HepG2 (cell line): ENCODE measurements around the gene OAT. TPM values are rescaled to one million over a fixed set of nuclear protein-coding genes. Genes with fewer than 3 reads are reported as not detected.

Experiments used
- ARNTL ChIP-seq: sonication (generic); formaldehyde crosslinking; IDR thresholded peaks from 2 replicates; pipeline ENCODE4 v1.4.0; 2020; ENCODE audit warnings: mild to moderate bottlenecking, missing genetic modification reagents
- CHD2 ChIP-seq: IDR thresholded peaks from 2 replicates; pipeline ENCODE4 v1.6.1; 2011; ENCODE audit warnings: low read depth, low read length, improper control_type of control experiment
- EHMT2 ChIP-seq: fragments of 200-600 bp; sonication (generic); IDR thresholded peaks from 2 replicates; pipeline ENCODE4 v1.7.0; 2017; ENCODE audit warnings: antibody characterized with exemption, low read depth, low read length, borderline replicate concordance
- ELF1 ChIP-seq: sonication (generic); formaldehyde crosslinking; IDR thresholded peaks from 2 replicates; pipeline ENCODE4 v1.4.0; 2020; ENCODE audit warnings: missing genetic modification reagents
- GATA4 ChIP-seq: sonication (generic); IDR thresholded peaks from 2 replicates; pipeline ENCODE4 v1.6.1; 2016; ENCODE audit warnings: antibody characterized with exemption, low read depth, borderline replicate concordance
- MEIS2 ChIP-seq: sonication (generic); formaldehyde crosslinking; IDR thresholded peaks from 2 replicates; pipeline ENCODE4 v1.9.0; 2021; ENCODE audit warnings: mild to moderate bottlenecking, missing genetic modification reagents
- PRMT3 ChIP-seq: sonication (generic); formaldehyde crosslinking; IDR thresholded peaks from 2 replicates; pipeline ENCODE4 v1.8.1; 2022; ENCODE audit warnings: low read depth, mild to moderate bottlenecking, moderate library complexity, missing genetic modification reagents, borderline replicate concordance
- SP5 ChIP-seq: IDR thresholded peaks from 2 replicates; pipeline ENCODE4 v1.6.1; 2016; ENCODE audit warnings: low read depth, borderline replicate concordance
- ZFP41 ChIP-seq: sonication (generic); formaldehyde crosslinking; IDR thresholded peaks from 2 replicates; pipeline ENCODE4 v1.4.0; 2020; ENCODE audit warnings: mild to moderate bottlenecking, missing genetic modification reagents, borderline replicate concordance
- ZNF30 ChIP-seq: sonication (generic); formaldehyde crosslinking; IDR thresholded peaks from 2 replicates; pipeline ENCODE4 v1.5.0; 2020; ENCODE audit warnings: mild to moderate bottlenecking, missing genetic modification reagents
- ZNF326 ChIP-seq: sonication (generic); formaldehyde crosslinking; IDR thresholded peaks from 2 replicates; pipeline ENCODE4 v1.4.0; 2020; ENCODE audit warnings: missing genetic modification reagents, borderline replicate concordance
- ZNF496 ChIP-seq: sonication (generic); formaldehyde crosslinking; IDR thresholded peaks from 2 replicates; pipeline ENCODE4 v1.8.1; 2023; ENCODE audit warnings: mild to moderate bottlenecking, moderate library complexity, missing genetic modification reagents; ENCODE audit not compliant: insufficient replicate concordance
- ZNF607 ChIP-seq: sonication (generic); formaldehyde crosslinking; IDR thresholded peaks from 2 replicates; pipeline ENCODE4 v1.5.1; 2020; ENCODE audit warnings: missing genetic modification reagents, mild to moderate bottlenecking, borderline replicate concordance
- ZNF629 ChIP-seq: sonication (generic); formaldehyde crosslinking; conservative IDR thresholded peaks from 2 replicates; pipeline ENCODE4 v1.5.0; 2020; ENCODE audit warnings: missing genetic modification reagents
- ZNF780A ChIP-seq: sonication (generic); formaldehyde crosslinking; IDR thresholded peaks from 2 replicates; pipeline ENCODE4 v1.8.0; 2022; ENCODE audit warnings: mild to moderate bottlenecking, missing genetic modification reagents, moderate library complexity
- ZNF790 ChIP-seq: sonication (generic); formaldehyde crosslinking; IDR thresholded peaks from 2 replicates; pipeline ENCODE4 v1.8.0; 2022; ENCODE audit warnings: missing genetic modification reagents, mild to moderate bottlenecking, borderline replicate concordance
- polyA plus RNA-seq, 8 experiments: library from polyadenylated mRNA; depleted of rRNA in 3 of 8; stranded (reverse) in 7 of 8; unstranded in 1 of 8; fragments of >200 nt; fragmentation: Illumina TruSeq in 4 of 8; extraction: Trizol in 4 of 8; gene quantifications; 2 replicates each; pipeline versions ENCODE4 v1.2.1 to v1.2.3, GENCODE V29; 2011 to 2016; ENCODE audit warnings: low read depth in 4 of 8, missing spikeins in 1 of 8, mixed read lengths in 1 of 8; ENCODE audit not compliant: insufficient read depth in 1 of 8
- total RNA-seq, 5 experiments: library from RNA; depleted of rRNA; stranded (reverse); fragments of >200 nt; fragmentation: Illumina TruSeq; extraction: Trizol; gene quantifications; 2 replicates each; pipeline ENCODE4 v1.2.3, GENCODE V29; 2016; ENCODE audit warnings: low read depth in 1 of 5
- TF ChIP-seq, protein P1 (sequence below): sonication (generic); formaldehyde crosslinking; IDR thresholded peaks from 2 replicates; pipeline ENCODE4 v1.8.0; 2022; ENCODE audit warnings: mild to moderate bottlenecking, missing genetic modification reagents; ENCODE audit not compliant: insufficient replicate concordance
- TF ChIP-seq, protein P2 (sequence below): IDR thresholded peaks from 2 replicates; pipeline ENCODE4 v1.6.1; 2016; ENCODE audit warnings: missing biosample characterization, missing genetic modification reagents, low read depth
- TF ChIP-seq, protein P3 (sequence below): sonication (generic); formaldehyde crosslinking; IDR thresholded peaks from 2 replicates; pipeline ENCODE4 v1.8.0; 2022; ENCODE audit warnings: mild to moderate bottlenecking, missing genetic modification reagents, moderate library complexity
- TF ChIP-seq, protein P4 (sequence below): IDR thresholded peaks from 2 replicates; pipeline ENCODE4 v1.6.1; 2016; ENCODE audit warnings: low read depth, control low read depth
- TF ChIP-seq, protein P5 (sequence below): IDR thresholded peaks from 2 replicates; pipeline ENCODE4 v1.6.1; 2012; ENCODE audit warnings: inconsistent platforms
- TF ChIP-seq, protein P6 (sequence below): sonication (generic); formaldehyde crosslinking; IDR thresholded peaks from 2 replicates; pipeline ENCODE4 v1.4.0; 2020; ENCODE audit warnings: missing genetic modification reagents

OAT gene
- total and polyA plus RNA-seq, 2 of the 13 experiments (the other 11 are each of a cell fraction or from before 2014, with no cell fraction given): 87.8 to 96.7 TPM

DNA sequence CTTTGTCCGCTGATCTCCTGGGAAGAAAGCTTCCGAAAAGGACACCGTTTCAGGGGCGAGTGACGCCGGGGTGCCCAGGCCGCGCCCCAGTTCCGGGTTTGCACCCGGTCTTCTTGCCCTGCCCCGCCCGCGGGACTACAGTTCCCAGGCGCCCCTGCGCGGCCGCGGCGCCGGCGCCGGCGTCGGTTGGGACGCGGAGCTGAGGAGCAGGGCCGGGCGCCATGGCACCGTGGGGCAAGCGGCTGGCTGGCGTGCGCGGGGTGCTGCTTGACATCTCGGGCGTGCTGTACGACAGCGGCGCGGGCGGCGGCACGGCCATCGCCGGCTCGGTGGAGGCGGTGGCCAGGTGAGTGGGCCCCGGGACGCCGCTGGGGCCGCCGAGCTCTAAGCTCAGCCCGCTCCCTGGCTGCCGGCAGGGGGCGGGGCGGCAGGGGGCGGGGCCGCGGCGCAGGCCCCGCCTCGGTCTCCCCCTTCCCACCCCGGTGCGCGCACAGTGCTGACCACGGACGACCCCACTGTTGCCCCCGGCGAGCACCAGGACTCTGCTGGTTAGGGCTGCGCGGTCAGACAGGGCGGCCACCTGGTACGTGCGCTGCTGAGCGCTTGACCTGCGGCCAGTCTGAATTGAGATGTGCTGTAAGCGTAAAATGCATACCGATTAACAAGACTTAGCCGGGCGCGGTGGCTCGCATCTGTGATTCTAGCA lies 43.1 kb upstream of the OAT start, which contains the start of gene LHPP (continued):
- TF ChIP-seq, protein P1, sequence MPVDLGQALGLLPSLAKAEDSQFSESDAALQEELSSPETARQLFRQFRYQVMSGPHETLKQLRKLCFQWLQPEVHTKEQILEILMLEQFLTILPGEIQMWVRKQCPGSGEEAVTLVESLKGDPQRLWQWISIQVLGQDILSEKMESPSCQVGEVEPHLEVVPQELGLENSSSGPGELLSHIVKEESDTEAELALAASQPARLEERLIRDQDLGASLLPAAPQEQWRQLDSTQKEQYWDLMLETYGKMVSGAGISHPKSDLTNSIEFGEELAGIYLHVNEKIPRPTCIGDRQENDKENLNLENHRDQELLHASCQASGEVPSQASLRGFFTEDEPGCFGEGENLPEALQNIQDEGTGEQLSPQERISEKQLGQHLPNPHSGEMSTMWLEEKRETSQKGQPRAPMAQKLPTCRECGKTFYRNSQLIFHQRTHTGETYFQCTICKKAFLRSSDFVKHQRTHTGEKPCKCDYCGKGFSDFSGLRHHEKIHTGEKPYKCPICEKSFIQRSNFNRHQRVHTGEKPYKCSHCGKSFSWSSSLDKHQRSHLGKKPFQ (CRISPR knock-in tag): no peak
- TF ChIP-seq SP5 (peak; percentile 5; the same call in 1 of the 2 replicates), ZNF30 (no peak), ARNTL (CRISPR knock-in tag) (no peak), PRMT3 (no peak), ZNF629 (CRISPR knock-in tag) (no peak), EHMT2 (no peak), ZNF326 (CRISPR knock-in tag) (no peak), MEIS2 (CRISPR knock-in tag) (no peak), GATA4 (peak; percentile 9; the same call in 1 of the 2 replicates), ZFP41 (no peak), ZNF790 (CRISPR knock-in tag) (no peak), ZNF607 (CRISPR knock-in tag) (no peak), ELF1 (peak; percentile 98), ZNF780A (CRISPR knock-in tag) (no peak), CHD2 (no peak), ZNF496 (CRISPR knock-in tag) (no peak)
- TF ChIP-seq, protein P2, sequence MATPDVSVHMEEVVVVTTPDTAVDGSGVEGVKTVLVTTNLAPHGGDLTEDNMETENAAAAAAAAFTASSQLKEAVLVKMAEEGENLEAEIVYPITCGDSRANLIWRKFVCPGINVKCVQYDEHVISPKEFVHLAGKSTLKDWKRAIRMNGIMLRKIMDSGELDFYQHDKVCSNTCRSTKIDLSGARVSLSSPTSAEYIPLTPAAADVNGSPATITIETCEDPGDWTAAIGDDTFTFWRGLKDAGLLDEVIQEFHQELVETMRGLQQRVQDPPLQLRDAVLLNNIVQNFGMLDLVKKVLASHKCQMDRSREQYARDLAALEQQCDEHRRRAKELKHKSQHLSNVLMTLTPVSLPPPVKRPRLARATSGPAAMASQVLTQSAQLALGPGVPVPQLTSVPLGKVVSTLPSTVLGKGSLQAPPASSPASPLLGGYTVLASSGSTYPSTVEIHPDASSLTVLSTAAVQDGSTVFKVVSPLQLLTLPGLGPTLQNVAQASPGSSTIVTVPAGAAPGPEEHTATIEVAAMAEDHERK (CRISPR knock-in tag): peak; percentile 74
- TF ChIP-seq, protein P3, sequence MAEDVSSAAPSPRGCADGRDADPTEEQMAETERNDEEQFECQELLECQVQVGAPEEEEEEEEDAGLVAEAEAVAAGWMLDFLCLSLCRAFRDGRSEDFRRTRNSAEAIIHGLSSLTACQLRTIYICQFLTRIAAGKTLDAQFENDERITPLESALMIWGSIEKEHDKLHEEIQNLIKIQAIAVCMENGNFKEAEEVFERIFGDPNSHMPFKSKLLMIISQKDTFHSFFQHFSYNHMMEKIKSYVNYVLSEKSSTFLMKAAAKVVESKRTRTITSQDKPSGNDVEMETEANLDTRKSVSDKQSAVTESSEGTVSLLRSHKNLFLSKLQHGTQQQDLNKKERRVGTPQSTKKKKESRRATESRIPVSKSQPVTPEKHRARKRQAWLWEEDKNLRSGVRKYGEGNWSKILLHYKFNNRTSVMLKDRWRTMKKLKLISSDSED: no peak
- TF ChIP-seq, protein P4, sequence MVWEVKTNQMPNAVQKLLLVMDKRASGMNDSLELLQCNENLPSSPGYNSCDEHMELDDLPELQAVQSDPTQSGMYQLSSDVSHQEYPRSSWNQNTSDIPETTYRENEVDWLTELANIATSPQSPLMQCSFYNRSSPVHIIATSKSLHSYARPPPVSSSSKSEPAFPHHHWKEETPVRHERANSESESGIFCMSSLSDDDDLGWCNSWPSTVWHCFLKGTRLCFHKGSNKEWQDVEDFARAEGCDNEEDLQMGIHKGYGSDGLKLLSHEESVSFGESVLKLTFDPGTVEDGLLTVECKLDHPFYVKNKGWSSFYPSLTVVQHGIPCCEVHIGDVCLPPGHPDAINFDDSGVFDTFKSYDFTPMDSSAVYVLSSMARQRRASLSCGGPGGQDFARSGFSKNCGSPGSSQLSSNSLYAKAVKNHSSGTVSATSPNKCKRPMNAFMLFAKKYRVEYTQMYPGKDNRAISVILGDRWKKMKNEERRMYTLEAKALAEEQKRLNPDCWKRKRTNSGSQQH: no peak
- TF ChIP-seq, protein P5, sequence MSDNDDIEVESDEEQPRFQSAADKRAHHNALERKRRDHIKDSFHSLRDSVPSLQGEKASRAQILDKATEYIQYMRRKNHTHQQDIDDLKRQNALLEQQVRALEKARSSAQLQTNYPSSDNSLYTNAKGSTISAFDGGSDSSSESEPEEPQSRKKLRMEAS: peak; percentile 42; the same call in 1 of the 2 replicates
- TF ChIP-seq, protein P6, sequence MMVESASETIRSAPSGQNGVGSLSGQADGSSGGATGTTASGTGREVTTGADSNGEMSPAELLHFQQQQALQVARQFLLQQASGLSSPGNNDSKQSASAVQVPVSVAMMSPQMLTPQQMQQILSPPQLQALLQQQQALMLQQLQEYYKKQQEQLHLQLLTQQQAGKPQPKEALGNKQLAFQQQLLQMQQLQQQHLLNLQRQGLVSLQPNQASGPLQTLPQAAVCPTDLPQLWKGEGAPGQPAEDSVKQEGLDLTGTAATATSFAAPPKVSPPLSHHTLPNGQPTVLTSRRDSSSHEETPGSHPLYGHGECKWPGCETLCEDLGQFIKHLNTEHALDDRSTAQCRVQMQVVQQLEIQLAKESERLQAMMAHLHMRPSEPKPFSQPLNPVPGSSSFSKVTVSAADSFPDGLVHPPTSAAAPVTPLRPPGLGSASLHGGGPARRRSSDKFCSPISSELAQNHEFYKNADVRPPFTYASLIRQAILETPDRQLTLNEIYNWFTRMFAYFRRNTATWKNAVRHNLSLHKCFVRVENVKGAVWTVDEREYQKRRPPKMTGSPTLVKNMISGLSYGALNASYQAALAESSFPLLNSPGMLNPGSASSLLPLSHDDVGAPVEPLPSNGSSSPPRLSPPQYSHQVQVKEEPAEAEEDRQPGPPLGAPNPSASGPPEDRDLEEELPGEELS (CRISPR knock-in tag): peak; percentile 36; the same call in 1 of the 2 replicates
